Vagina (tissue), 2 donors: Measurements from ENCODE around the gene SLC22A9.

Experiments
- CTCF ChIP-seq, 3 experiments: fragments of 450-650 bp in 2 of 3; fragments of 200-600 bp in 1 of 3; sonication (generic) in 1 of 3; IDR thresholded peaks; one replicate each; pipeline ENCODE4 v1.5.1; 2017 to 2019; ENCODE audit warnings: antibody characterized with exemption in 3 of 3, mild to moderate bottlenecking in 2 of 3, moderate library complexity in 2 of 3
- POLR2A ChIP-seq, 2 donors: fragments of 450-650 bp; IDR thresholded peaks; one replicate each; pipeline ENCODE4 v1.6.1; 2017; ENCODE audit warnings: antibody characterized with exemption in 2 of 2, mild to moderate bottlenecking in 2 of 2, moderate library complexity in 2 of 2

- TF ChIP-seq CTCF (IDR thresholded peaks at IDR 0.05) (no peak), POLR2A (IDR thresholded peaks at IDR 0.05) (no peak)
These were observed 75.5 kb downstream of the SLC22A9 start for GRCh38 chr11:63445118-63445517.
